ENCODE results near the gene INTS3. TPM values are rescaled to one million over a fixed set of nuclear protein-coding genes. Genes with fewer than 3 reads are reported as not detected.

The INTS3 gene
- total RNA-seq, 1 donor from 2014 or later = 88.6 TPM

DNA sequence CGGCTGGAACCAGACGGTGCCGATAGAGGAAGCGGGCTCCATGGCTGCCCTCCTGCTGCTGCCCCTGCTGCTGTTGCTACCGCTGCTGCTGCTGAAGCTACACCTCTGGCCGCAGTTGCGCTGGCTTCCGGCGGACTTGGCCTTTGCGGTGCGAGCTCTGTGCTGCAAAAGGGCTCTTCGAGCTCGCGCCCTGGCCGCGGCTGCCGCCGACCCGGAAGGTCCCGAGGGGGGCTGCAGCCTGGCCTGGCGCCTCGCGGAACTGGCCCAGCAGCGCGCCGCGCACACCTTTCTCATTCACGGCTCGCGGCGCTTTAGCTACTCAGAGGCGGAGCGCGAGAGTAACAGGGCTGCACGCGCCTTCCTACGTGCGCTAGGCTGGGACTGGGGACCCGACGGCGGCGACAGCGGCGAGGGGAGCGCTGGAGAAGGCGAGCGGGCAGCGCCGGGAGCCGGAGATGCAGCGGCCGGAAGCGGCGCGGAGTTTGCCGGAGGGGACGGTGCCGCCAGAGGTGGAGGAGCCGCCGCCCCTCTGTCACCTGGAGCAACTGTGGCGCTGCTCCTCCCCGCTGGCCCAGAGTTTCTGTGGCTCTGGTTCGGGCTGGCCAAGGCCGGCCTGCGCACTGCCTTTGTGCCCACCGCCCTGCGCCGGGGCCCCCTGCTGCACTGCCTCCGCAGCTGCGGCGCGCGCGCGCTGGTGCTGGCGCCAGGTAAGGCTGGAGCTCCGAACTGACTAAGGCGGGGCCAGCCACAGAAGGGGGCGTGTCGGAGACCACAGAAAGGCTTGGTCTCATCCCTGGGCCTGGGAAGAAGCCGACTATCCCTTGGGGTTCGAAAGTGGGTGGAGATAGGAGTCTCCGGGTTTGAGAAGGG, 47.8 kb downstream of the INTS3 start:
- peak; percentile 71 for ATAC-seq (ENCODE audit: low read depth)
- CTCF ChIA-PET = interaction anchor here (0.8 to 2.0 kb wide), 5 partner anchors 12 to 209 kb away, joined by 3 to 5 read pairs (median 3); no protein-coding TSS in a partner anchor
- POLR2A ChIA-PET = interaction anchor here (0.7 to 3.4 kb wide), 17 partner anchors 8 to 405 kb away, joined by 3 to 13 read pairs (median 6); partner anchors contain the start of genes CHTOP, CRTC2, DENND4B and INTS3
- TF ChIP-seq, protein P1, sequence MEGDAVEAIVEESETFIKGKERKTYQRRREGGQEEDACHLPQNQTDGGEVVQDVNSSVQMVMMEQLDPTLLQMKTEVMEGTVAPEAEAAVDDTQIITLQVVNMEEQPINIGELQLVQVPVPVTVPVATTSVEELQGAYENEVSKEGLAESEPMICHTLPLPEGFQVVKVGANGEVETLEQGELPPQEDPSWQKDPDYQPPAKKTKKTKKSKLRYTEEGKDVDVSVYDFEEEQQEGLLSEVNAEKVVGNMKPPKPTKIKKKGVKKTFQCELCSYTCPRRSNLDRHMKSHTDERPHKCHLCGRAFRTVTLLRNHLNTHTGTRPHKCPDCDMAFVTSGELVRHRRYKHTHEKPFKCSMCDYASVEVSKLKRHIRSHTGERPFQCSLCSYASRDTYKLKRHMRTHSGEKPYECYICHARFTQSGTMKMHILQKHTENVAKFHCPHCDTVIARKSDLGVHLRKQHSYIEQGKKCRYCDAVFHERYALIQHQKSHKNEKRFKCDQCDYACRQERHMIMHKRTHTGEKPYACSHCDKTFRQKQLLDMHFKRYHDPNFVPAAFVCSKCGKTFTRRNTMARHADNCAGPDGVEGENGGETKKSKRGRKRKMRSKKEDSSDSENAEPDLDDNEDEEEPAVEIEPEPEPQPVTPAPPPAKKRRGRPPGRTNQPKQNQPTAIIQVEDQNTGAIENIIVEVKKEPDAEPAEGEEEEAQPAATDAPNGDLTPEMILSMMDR (IDR thresholded peaks at IDR 0.05) = no peak
- H3K27me3 Mint-ChIP-seq = no peaks in the 10 kb centered on the region
- H3K9me3 Mint-ChIP-seq = no peaks in the 10 kb centered on the region
- H3K27ac Mint-ChIP-seq = peak overlapping the region; percentile 75
- DNase-seq = peak; percentile 50
- peak overlapping the region; percentile 86 for H3K4me3 Mint-ChIP-seq
- H3K36me3 Mint-ChIP-seq (ENCODE audit: low read depth) = peaks cover 20% of the 10 kb centered on the region
- H3K4me1 Mint-ChIP-seq = peaks cover 31% of the 10 kb centered on the region
- intact Hi-C loops (cut with micrococcal nuclease) = loop anchor here (1.0 to 10.0 kb wide), 3 partner anchors 8 to 261 kb away; no protein-coding TSS in a partner anchor

DNA sequence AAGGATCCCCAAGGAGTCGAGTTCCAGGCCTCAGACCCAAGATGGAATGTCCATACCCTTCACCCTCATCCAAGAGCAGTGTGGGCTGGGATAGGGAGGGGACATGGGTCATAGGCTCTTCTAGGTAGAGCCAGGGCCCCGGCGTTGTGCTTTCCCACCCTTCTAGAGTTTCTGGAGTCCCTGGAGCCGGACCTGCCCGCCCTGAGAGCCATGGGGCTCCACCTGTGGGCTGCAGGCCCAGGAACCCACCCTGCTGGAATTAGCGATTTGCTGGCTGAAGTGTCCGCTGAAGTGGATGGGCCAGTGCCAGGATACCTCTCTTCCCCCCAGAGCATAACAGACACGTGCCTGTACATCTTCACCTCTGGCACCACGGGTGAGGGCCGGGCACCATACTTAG, 48.5 kb downstream of the INTS3 start:
- CTCF ChIA-PET = interaction anchor here (1.1 to 2.0 kb wide), 3 partner anchors 15 to 145 kb away, joined by 3 to 5 read pairs (median 3); no protein-coding TSS in a partner anchor
- TF ChIP-seq, protein P1 (IDR thresholded peaks at IDR 0.05) = no peak
- H3K4me1 Mint-ChIP-seq = peaks cover 24% of the 10 kb centered on the region
- H3K27ac Mint-ChIP-seq = no peak overlapping the region
- intact Hi-C loops (cut with micrococcal nuclease) = loop anchor here (10.0 kb wide), 1 partner anchor 262 kb away; no protein-coding TSS in a partner anchor
- H3K4me3 Mint-ChIP-seq = peak overlapping the region; percentile 86
- H3K9me3 Mint-ChIP-seq = no peaks in the 10 kb centered on the region
- POLR2A ChIA-PET = interaction anchor here (1.0 to 3.4 kb wide), 9 partner anchors 13 to 404 kb away, joined by 3 to 13 read pairs (median 7); partner anchors contain the start of genes CHTOP, CRTC2 and RPS27
- no peaks in the 10 kb centered on the region for H3K27me3 Mint-ChIP-seq
- H3K36me3 Mint-ChIP-seq (ENCODE audit: low read depth) = peaks cover 19% of the 10 kb centered on the region
- no peak for DNase-seq
- ATAC-seq (ENCODE audit: low read depth) = no peak

DNA sequence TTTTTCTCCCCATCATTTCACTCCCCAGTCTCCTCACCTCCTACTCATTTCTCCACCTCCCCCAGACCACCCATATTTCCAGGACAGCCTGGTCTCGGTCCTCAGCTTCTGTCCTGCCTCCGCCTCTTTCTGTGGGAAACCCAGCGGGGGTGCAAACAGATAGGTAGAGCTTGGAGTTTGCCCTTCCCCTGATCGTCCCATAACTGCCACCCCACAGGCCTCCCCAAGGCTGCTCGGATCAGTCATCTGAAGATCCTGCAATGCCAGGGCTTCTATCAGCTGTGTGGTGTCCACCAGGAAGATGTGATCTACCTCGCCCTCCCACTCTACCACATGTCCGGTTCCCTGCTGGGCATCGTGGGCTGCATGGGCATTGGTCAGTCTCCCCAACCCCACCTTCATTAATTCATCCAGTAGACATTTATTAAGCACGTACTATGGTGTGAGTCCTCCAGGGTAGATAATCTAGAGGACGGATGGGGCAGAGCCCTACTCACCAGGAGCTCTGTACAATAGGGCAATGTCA, 49.1 kb downstream of the INTS3 start:
- Mint-ChIP-seq H3K4me1 (peaks cover 24% of the 10 kb centered on the region), H3K27me3 (no peaks in the 10 kb centered on the region), H3K9me3 (no peaks in the 10 kb centered on the region), H3K36me3 (ENCODE audit: low read depth) (peaks cover 19% of the 10 kb centered on the region), H3K27ac (no peak overlapping the region), H3K4me3 (peak overlapping the region; percentile 47)
- POLR2A ChIA-PET = interaction anchor here (1.7 to 3.4 kb wide), 5 partner anchors 48 to 403 kb away, joined by 3 to 13 read pairs (median 8); partner anchors contain the start of genes CRTC2 and RPS27
- DNase-seq (no peak), ATAC-seq (ENCODE audit: low read depth) (no peak)
- intact Hi-C loops (cut with micrococcal nuclease) = loop anchor here (10.0 kb wide), 1 partner anchor 262 kb away; no protein-coding TSS in a partner anchor
- TF ChIP-seq, protein P1 (IDR thresholded peaks at IDR 0.05) = no peak
- CTCF ChIA-PET = interaction anchor here (1.5 to 2.0 kb wide), 2 partner anchors 15 to 144 kb away, joined by 3 to 5 read pairs; no protein-coding TSS in a partner anchor

DNA sequence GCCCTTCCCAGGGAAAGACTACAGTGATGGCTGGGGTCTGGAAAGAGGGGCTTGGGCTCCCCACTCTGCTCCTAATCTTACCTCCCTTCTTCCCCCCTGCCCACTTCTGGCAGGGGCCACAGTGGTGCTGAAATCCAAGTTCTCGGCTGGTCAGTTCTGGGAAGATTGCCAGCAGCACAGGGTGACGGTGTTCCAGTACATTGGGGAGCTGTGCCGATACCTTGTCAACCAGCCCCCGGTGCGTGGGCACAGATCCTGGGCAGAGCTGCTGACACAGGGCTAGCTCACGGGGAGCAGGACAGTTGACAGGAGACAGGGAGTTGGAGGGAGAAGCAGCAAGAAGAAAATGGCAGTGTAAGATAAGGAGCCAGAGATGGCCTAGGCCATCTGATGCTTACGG, 49.8 kb downstream of the INTS3 start:
- Mint-ChIP-seq H3K4me1 (peaks cover 24% of the 10 kb centered on the region), H3K27ac (no peak overlapping the region), H3K9me3 (no peaks in the 10 kb centered on the region), H3K36me3 (ENCODE audit: low read depth) (peaks cover 13% of the 10 kb centered on the region), H3K4me3 (no peak overlapping the region), H3K27me3 (no peaks in the 10 kb centered on the region)
- no peak for DNase-seq
- TF ChIP-seq, protein P1 (IDR thresholded peaks at IDR 0.05) = no peak
- ATAC-seq (ENCODE audit: low read depth) = no peak
- ChIA-PET CTCF (no interaction called here), POLR2A (no interaction called here)
- intact Hi-C loops (cut with micrococcal nuclease) = loop anchor here (10.0 kb wide), 1 partner anchor 263 kb away; no protein-coding TSS in a partner anchor

Data from activated B cell treated with CpG ODN at 0.5 μM for 24 hours (primary cell).